Stimulated activated CD4-positive, alpha-beta T cell treated with anti-CD3 and anti-CD28 coated beads, TNF-alpha, amount 100 ng/mL, for 4 hours (primary cell): ENCODE data around the gene SPATS1.
"Not testable (repeated sequence)": the region's sequence is repeated elsewhere in the genome, so short reads cannot be mapped to it uniquely, and the experiment has no call there.

Experiments used
- DNase-seq, 3 experiments: peaks; one replicate each; pipeline ENCODE4 v3.0.0-alpha.2; 2020; ENCODE audit warnings: low read depth in 3 of 3

The SPATS1 gene

GRCh38 chr6:44341095-44341890 lies 1.2 kb upstream of the SPATS1 start:
- DNase-seq, result no peak

GRCh38 chr6:44342052-44342451 lies 398 bp upstream of the SPATS1 start:
- no peak for DNase-seq

- not testable (repeated sequence) for DNase-seq
Observed at GRCh38 chr6:44346818-44347217, 4.4 kb downstream of the SPATS1 start.

GRCh38 chr6:44349904-44350649 lies 7.6 kb downstream of the SPATS1 start:
- no peak for DNase-seq

GRCh38 chr6:44350650-44350994 lies 8.2 kb downstream of the SPATS1 start:
- not testable (repeated sequence) for DNase-seq

GRCh38 chr6:44352259-44352658 lies 9.8 kb downstream of the SPATS1 start:
- no peak for DNase-seq

GRCh38 chr6:44353336-44353735 lies 10.9 kb downstream of the SPATS1 start:
- DNase-seq, result no peak

- no peak for DNase-seq
Observed at GRCh38 chr6:44355640-44356039, 13.2 kb downstream of the SPATS1 start.

- DNase-seq, result no peak
Observed at GRCh38 chr6:44356487-44356886, 14.0 kb downstream of the SPATS1 start.

- DNase-seq, result no peak
Observed at GRCh38 chr6:44359973-44360372, 17.5 kb downstream of the SPATS1 start.

GRCh38 chr6:44361947-44362346 lies 19.5 kb downstream of the SPATS1 start:
- no peak for DNase-seq

GRCh38 chr6:44363377-44363926 lies 21.0 kb downstream of the SPATS1 start:
- no peak for DNase-seq

- no peak for DNase-seq
Observed at GRCh38 chr6:44366781-44367180, 24.3 kb downstream of the SPATS1 start.

GRCh38 chr6:44367681-44368080 lies 25.2 kb downstream of the SPATS1 start:
- DNase-seq, result no peak

- no peak for DNase-seq
Observed at GRCh38 chr6:44373051-44373450, 30.6 kb downstream of the SPATS1 start.

- DNase-seq, result no peak
Observed at GRCh38 chr6:44373787-44374186, 31.3 kb downstream of the SPATS1 start.

- DNase-seq, result no peak
Observed at GRCh38 chr6:44375071-44375470, 32.6 kb downstream of the SPATS1 start.

- no peak for DNase-seq
Observed at GRCh38 chr6:44377484-44377883, 35.0 kb downstream of the SPATS1 start.

- no peak for DNase-seq
Observed at GRCh38 chr6:44377971-44378370, 35.5 kb downstream of the SPATS1 start.

GRCh38 chr6:44381739-44382138 lies 39.3 kb downstream of the SPATS1 start:
- no peak for DNase-seq

GRCh38 chr6:44386364-44386928 lies 44.0 kb downstream of the SPATS1 start:
- no peak for DNase-seq

GRCh38 chr6:44386929-44387345 lies 44.5 kb downstream of the SPATS1 start:
- DNase-seq, result no peak
